GM18858 (cell line): ENCODE measurements around the gene FBXO21.
"Not testable (repeated sequence)": the region's sequence is repeated elsewhere in the genome, so short reads cannot be mapped to it uniquely, and the experiment has no call there.

Experiments
- ATAC-seq: cut with Tn5 transposase; IDR thresholded peaks from one replicate; pipeline ENCODE4 v1.9.1; 2021; ENCODE audit not compliant: unreplicated experiment

The FBXO21 gene

DNA sequence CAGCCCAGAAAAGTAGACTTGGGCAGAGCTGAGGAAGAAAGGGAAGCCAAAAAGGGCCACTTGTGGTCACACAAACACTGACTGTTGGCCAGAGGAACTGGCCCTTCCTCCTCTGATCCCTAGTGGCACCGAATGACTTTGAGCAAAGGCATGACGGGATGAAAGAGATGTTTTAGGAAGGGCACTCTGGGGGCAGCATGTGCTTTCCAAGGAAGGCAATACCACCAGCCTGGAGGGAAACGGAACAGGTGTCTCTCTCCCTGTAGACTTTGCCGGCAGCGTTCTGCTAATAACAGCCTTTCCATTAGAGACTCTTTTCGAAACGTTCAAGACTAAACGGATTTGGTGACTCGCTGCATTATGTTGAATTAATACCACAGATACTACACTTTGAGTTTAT, 12.3 kb upstream of the FBXO21 start:
- ATAC-seq = no peak

DNA sequence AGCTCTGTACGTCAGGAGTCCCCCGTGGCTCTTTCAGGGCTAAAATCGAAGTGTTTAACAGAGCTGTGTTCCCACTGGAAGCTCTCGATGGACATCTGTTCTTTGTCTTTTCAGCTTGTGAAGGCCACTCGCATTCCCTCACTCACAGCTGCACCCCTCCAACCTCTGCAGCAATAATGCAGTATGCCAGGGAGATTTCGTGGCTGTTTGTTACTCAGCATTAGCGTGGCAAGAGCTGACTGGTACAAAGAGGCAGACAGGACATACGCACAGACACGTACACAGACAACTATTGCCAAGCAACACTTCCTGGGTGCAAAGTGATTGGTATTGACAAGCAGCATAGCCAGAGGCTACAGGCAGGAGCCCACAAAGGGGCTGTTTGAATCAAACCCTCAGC, 11.8 kb upstream of the FBXO21 start:
- ATAC-seq = no peak

DNA sequence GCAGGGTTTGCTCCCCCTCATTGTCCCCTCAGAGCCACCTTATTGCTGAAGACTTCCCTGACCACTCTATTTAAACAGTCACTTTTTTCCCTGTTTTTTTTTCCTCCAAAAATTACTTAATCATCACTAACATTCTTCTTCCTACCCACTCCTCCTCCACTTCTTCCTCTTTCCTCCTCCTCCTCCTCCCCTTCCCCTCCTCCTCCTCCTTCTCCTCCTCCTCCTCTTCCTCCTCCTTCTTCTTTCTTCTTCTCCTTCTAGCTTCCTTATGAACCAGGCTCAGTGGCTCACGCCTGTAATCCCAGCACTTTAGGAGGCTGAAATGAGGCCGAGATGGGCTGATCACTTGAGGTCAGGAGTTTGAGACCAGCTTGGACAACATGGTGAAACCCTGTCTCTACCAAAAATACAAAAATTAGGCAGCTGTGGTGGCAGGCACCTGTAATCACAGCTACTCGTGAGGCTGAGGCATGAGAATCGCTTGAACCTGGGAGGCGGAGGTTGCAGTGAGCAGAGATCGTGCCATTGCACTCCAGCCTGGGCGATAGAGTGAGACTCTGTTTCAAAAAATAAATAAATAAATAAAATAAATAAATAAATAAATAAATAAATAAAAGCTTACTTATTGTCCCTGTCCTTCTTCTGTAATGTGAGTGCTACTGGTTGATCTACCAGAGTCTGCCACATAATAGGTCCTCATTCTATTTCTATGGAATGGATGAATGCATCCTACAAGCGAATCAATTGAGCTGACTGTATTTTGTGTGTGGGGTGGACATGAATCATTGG, 9.9 kb upstream of the FBXO21 start:
- not testable (repeated sequence) for ATAC-seq

DNA sequence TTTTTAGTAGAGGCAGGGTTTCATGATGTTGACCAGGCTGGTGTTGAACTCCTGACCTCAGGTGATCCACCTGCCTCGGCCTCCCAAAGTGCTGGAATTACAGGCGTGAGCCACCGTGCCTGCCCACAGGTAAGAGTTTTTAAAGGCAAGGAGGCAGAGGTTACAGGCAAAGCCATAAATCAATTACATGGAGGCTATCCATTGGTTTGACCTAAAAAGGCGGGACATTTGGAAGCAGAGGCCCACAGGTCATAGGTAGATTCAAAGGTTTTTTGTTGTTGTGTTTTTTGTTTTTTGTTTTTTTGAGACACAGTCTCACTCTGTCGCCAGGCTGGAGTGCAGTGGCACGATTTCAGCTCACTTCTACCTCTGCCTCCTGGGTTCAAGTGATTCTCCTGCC, 6.1 kb upstream of the FBXO21 start:
- ATAC-seq = not testable (repeated sequence)

DNA sequence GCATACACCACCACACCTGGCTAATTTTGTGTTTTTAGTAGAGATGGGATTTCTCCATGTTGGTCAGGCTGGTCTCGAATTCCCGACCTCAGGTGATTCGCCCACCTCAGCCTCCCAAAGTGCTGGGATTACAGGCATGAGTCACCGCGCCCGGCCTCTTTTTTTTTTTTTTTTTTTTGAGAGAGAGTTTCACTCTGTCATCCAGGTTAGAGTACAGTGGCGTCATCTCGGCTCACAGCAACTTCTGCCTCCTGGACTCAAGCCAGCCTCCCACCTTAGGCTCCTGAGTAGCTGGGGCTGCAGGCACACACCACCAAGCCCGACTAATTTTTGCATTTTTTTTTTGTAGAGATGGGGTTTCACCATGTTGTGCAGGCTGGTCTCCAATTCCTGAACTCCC, 4.8 kb upstream of the FBXO21 start:
- not testable (repeated sequence) for ATAC-seq

DNA sequence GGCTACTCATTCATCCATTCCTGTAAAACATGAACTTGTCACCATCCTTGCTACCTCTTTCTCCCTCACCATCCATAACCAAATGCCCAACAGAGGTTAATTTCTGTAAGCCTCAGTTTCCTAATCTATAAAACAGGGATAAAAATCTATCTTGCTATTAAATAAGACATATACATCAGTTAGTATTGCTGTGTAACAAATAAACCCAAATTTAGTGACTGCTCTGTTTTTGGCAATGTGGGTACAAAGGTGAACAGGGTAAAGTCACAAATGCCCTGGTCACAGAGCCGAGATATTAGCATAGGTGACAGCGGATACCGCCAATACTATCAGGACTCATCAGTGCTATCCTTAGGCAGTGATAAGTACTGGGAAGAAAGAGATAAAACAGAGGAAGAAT, 3.6 kb upstream of the FBXO21 start:
- ATAC-seq = no peak

DNA sequence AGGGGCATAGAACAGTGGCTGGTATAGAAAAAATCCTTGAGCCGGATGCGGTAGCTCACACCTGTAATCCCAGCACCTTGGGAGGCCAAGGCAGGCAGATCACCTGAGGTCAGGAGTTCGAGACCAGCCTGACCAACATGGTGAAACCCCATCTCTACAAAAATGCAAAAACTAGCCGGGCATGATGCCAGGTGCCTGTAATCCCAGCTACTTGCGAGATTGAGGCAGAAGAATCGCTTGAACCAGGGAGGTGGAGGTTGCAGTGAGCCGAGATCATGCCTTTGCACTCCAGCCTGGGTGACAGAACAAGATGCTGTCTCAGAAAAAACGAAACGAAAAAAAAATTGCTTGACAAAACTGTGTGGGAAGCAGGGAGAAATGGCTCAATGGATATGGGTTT, 2.3 kb upstream of the FBXO21 start:
- not testable (repeated sequence) for ATAC-seq

DNA sequence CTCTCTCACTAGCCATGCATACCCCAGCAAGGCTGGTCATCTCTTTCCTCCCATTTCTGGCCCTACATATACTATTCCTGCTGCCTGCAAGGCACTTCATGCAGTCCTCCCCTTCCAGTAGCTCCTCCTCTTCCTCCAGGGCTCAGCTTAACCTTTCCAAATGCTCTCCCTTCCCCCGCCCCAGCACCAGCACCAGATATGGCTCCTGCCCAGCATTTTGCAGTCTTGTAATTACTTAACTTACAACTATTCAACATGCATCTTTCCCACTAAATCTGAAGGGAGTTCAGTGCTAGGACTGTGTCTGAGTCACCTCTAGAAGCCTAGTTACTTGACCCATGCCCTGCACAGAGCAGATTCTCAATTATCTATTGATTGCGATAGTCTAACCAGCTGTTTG, 1.8 kb upstream of the FBXO21 start:
- no peak for ATAC-seq

DNA sequence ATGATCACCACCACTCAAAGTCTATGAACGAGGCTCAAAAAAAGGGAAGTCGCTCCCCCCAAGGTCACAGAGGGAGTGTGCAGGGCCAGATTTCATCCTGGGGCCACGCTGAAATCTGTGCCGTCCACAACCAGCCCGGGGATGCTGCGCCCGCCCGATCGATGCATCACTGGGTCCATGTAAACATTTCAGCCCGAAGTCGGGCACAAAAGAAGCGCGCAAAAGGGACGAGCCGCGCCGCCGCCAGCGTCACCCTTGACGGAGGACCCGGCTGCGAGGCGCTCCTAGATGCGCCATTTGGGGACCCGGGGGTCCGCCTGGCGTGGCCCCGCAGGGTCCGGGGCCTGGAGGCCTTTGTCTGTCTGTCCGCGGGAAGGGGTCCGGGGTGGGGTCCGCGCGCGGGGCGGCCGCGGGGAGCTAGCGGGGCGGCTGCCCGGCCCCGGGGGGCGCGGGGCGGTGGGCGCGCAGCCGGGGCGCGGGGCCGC, 503 bp downstream of the FBXO21 start:
- ATAC-seq = peak; percentile 12

DNA sequence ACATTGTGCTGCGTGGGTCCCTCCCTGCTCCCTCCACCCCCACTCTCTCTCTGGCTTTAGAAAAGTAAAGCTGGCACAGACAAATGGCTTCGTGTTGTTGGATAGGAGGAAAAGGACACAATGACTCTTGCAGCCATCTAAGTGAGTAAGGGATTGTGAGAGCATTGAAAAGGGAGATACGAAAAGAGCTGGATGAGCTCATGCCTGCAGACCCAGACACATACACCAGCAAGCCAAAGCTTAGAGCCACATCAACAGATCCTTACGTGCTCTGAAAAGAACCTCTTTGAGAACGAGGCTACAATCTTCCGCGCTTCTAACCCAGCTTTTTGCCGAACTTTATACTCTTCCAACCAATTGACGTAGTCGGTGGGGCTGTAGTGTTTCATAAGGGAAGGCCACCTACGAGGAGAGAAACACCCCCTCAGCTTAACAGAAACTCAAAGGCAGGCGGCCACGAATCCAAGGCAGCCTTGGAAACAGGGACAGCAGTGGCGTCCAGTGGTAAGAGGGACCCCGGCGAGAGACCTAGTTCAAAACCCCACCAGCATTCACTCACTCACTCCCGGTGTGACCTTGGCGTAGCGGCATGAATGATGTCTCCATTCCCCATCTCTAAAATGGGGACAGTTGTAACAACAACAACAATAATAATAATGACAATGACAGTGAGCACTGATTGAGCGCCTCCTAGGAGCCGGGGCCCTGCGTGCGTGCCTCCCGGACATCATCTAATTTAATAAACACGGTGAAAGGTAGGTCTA, 1.1 kb downstream of the FBXO21 start:
- ATAC-seq = peak; percentile 10

DNA sequence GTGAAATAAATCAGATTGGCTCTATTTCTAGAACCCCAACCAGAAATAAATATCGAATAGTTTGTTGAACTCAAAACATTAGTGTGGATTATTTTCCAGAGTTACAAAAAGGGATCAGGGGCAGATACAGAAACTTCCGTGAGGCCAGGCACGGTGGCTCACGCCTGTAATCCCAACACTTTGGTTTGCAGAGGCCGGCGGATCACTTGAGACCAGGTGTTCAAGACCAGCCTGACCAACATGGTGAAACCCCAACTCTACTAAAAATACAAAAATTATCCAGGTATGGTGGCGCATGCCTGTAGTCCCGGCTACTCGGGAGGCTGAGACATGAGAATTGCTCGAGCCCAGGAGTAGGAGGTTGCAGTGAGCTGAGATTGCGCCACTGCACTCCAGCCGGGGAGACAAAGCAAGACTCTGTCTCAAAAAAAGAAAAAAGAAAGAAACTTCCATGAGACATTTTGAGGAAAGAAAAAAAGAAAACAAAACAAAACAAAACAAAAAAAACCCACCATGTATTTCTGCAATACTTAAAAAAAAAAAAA, 2.1 kb downstream of the FBXO21 start:
- ATAC-seq = no peak

DNA sequence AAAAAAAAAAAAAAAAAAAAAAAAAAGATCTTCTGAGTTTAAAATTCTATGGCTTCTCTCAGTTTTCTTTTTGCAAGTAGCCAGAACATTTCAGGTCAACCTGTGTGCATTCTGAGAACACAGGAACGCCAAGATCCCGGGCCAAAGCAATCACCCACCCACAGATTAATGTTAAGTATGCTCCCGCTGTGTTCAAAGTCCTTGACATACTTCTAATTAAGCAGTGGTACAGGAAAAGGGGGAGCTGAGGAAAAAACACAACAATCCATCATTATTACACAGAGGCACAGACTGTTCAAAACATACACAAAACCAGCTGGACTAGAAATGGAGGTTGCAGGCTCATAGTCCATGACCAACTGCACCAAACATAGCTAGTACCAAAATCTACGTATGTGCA, 2.8 kb downstream of the FBXO21 start:
- no peak for ATAC-seq

DNA sequence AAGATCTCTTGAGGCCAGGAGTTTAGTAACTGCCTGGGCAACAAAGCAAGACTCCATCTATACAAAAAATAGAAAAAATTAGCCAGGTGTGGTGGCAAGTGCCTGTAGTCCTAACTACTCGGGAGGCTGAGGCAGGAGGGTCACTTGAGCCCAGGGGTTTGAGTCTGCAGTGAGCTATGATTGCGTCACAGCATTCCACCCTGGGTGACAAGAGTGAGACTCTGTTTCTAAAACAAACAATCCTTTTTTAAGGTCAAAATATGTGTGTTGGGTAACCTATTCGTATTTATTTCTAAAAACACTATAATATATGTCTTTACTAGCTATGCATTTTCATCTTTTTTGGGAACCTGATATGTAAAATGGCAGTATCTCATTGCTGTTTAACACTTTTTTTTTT, 7.4 kb downstream of the FBXO21 start:
- ATAC-seq = no peak

DNA sequence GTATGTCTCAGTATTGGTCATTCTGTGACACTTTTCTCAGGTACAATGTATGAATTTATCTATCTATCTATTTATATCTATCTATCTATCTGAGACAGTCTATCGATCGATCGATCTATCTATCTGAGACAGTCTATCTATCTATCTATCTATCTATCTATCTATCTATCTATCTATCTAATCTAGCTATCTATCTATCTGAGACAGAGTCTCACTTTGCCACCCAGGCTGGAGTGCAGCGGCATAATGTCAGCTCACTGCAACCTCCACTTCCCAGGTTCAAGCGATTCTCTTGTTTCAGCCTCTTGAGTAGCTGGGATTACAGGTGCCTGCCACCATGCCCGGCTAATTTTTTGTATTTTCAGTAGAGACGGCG, 8.8 kb downstream of the FBXO21 start:
- ATAC-seq = not testable (repeated sequence)

DNA sequence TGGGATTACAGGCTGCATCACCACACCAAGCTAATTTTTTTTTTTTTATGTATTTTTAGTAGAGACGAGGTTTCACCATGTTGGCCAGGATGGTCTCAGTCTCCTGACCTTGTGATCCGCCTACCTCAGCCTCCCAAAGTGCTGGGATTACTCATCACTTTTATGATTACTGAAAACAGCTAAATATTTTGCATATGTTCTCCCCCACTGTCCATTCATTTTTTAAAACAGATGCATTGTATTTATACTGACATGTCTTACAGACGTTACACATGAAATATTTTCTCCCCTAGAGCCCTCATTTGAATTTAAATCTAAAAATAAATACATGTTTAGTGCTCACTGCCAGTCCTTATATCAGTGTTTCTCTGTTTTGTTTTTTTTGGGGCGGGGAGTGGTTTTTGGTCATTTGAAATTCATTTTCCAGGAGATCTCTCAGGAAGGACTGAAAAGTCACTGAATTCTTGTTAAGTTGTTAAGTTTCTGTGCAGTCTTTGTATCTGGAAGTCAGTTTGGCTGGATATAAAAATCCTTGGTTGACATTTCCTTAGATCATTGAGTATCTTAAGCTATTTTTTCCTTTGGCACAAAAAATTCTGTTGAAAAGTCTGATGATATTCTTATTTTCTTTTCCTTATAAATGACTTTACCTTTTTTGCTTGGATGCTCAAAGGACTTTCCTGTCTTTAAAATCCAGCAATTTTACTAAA, 9.4 kb downstream of the FBXO21 start:
- ATAC-seq = no peak

DNA sequence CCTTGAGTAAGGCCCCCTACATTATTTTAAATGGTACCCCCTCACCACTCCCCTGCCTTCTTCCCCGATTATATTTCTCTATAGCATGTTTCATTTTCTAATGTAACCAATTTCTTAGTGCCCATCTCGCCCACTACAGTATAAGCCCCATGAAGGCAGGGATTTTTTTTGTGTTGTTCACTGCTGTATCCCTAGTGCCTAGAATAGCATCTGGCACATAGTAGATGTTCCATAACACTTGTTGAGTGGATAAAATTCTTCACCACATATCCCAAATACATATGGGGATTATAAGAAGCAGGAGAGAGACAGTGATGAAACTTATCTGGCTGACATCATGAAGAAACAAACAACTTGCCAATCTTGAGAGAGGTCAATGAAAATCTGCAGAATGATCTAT, 11.5 kb downstream of the FBXO21 start:
- ATAC-seq = no peak

DNA sequence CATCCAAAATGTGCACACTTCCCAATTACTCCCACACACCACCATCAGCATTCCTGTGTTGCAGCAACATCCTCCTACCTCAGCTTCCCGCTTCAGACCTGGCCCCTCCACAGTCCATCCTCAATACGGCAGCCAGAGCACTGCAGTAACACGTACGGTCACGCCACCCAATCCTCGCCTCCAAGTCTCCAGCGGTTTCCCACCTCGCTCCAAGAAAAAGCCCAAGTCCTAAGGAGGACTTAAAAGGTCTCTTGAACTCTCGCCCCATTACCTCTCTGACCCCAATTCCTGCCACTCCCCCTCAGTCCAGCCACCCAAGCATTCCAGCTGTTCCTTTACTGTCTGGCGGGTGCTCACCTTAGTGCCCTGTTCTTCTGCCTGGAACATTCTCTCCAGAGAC, 12.0 kb downstream of the FBXO21 start:
- no peak for ATAC-seq

DNA sequence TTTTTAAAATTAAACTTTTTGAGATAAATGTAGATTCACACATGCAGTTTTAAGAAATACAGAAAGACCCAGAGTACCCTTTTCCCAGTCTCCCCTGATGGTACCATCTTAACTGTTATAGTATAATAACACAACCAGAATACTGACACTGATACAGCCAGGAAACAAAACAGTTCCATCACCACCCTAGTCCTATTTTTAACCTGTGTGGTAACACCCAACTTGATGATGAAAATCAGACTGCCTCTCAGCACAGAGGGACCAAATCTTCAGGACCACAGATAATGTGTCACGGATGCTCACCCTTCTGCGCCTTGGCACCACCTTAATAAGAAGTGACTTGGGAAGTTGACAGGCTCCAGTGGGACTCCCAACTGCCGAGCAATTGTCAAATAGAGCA, 18.1 kb downstream of the FBXO21 start:
- no peak for ATAC-seq

DNA sequence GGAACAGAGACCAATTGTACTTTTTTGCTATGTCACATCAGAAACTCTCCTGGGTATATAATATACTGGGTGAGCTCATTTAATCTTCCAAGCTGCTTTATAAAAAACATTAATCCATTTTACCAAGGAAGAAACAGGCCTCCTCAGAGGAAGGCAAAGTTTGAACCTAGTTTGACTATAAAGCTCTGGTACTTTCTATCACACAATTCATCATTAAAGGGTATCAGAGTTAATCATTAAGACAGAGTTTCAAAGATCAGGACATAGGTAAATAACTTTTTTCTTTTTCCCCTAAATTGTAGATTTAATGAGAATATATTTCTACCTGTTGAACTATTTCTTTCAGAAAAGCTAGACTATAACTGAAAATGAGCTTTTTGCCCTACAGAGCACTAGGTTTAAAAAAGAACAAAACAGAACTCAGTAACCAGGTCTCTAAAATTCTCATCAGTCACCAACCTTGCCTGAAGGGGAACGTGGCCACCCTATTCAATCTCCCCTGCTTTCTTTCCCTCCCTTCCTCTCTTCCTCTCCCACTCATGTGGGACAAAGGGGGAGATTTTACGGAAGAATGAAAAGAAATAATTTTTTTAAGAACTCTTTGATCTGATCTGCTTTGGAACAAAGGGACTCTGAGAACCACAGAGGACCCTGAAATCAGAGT, 18.6 kb downstream of the FBXO21 start:
- no peak for ATAC-seq

DNA sequence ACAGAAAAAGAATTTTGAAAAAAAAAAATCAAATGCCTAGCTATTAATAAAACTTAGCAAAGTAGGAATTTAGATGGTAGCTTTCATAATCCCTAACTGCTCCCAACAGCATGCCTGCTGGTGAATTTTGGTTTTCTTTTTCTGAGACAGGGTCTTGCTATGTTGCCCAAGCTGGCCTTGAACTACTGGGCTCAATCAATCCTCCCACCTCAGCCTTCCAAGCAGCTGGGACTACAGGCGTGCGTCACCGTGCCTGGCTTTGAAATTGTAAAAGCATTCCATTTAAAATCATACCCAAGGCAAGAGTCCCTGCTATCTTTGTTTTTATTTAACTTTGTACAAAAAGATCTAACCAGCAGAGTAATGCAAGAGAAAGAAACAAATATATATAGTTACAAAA, 20.7 kb downstream of the FBXO21 start:
- no peak for ATAC-seq

DNA sequence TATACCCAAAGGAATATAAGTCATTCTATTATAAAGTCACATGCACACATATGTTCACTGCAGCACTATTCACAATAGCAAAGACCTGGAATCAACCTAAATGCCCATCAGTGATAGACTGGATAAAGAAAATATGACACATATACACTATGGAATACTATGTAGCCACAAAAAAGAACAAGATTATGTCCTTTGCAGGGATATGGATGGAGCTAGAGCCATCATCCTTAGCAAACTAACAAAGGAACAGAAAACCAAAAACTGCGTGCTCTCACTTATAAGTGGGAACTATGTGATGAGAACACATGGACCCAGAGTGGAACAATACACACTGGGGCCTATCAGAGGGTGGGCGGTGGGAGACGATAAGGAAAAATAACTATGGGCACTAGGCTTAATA, 21.3 kb downstream of the FBXO21 start:
- no peak for ATAC-seq
